B cell (primary cell): Measurements from ENCODE around the gene RWDD2A. TPM values are rescaled to one million over a fixed set of nuclear protein-coding genes. Genes with fewer than 3 reads are reported as not detected.

Source experiments
- ATAC-seq: fragments of 200-7000 bp; cut with Tn5 transposase; one replicate; pipeline ENCODE4 v1.10.0; 2021; ENCODE audit warnings: low read depth, mild to moderate bottlenecking, moderate number of reproducible peaks, moderate library complexity
- CTCF ChIA-PET: fragments of 350-600 bp; sonication (Branson Sonifier 250); formaldehyde crosslinking; loops from one replicate; lab custom pipeline; 2021; ENCODE audit warnings: antibody characterized with exemption, inconsistent platforms; lab: Charles Lee
- POLR2A ChIA-PET: fragments of 350-600 bp; sonication (Branson Sonifier 250); formaldehyde crosslinking; loops from one replicate; lab custom pipeline; 2021; ENCODE audit warnings: antibody characterized with exemption; lab: Charles Lee
- DNase-seq: peaks from one replicate; pipeline ENCODE4 v3.0.0; 2013
- H2AFZ ChIP-seq: 2 replicates; pipeline ENCODE4 v1.6.1; 2012; ENCODE audit warnings: mild to moderate bottlenecking, low read depth, low read length; ENCODE audit not compliant: insufficient read depth, poor library complexity, severe bottlenecking
- H3K27ac ChIP-seq, 2 donors: 1 replicate in 1 of 2; 2 replicates in 1 of 2; pipeline ENCODE4 v1.5.1; 2012 to 2013; ENCODE audit warnings: low read length in 2 of 2, mild to moderate bottlenecking in 2 of 2, moderate library complexity in 1 of 2
- H3K27me3 ChIP-seq, 4 experiments: fragments of 200-600 bp in 1 of 4; sonication (generic) in 1 of 4; replicated peaks in 1 of 4; 1 replicate in 2 of 4; 2 replicates in 2 of 4; pipeline versions ENCODE4 v1.6.1 to v1.7.0; 2013 to 2016; ENCODE audit warnings: low read length in 3 of 4, mild to moderate bottlenecking in 2 of 4, mixed read lengths in 1 of 4, moderate library complexity in 1 of 4; ENCODE audit not compliant: insufficient read depth in 4 of 4, control insufficient read depth in 3 of 4; ENCODE audit errors: control extremely low read depth in 1 of 4
- H3K36me3 ChIP-seq, 2 experiments: replicated peaks in 1 of 2; 1 replicate in 1 of 2; 2 replicates in 1 of 2; pipeline versions ENCODE4 v1.6.1 to v1.7.1; 2013; ENCODE audit warnings: low read length in 1 of 2; ENCODE audit not compliant: insufficient read depth in 2 of 2, control insufficient read depth in 1 of 2; ENCODE audit errors: control extremely low read depth in 1 of 2, extremely low read depth in 1 of 2
- H3K4me1 ChIP-seq, 2 donors: fragments of 200-600 bp in 1 of 2; sonication (generic) in 1 of 2; 1 replicate in 1 of 2; 2 replicates in 1 of 2; pipeline versions ENCODE4 v1.5.1 to v1.6.1; 2013 to 2017; ENCODE audit warnings: low read length in 2 of 2; ENCODE audit not compliant: control insufficient read depth in 2 of 2, insufficient read depth in 2 of 2
- H3K4me2 ChIP-seq: replicated peaks from 2 replicates; pipeline ENCODE3; 2012; ENCODE audit warnings: mild to moderate bottlenecking, low read depth, low read length; ENCODE audit not compliant: poor library complexity, severe bottlenecking
- H3K4me3 ChIP-seq, 5 experiments: fragments of 200-600 bp in 1 of 5; sonication (generic) in 1 of 5; 1 replicate in 3 of 5; 2 replicates in 2 of 5; pipeline versions ENCODE4 v1.5.1 to v1.7.0; 2011 to 2016; ENCODE audit warnings: low read length in 4 of 5, mild to moderate bottlenecking in 4 of 5, low read depth in 2 of 5, control low read depth in 1 of 5, moderate library complexity in 1 of 5; ENCODE audit not compliant: insufficient read depth in 1 of 5; ENCODE audit errors: control extremely low read depth in 1 of 5, extremely low read depth in 1 of 5
- H3K79me2 ChIP-seq: fragments of 200-600 bp; sonication (generic); one replicate; pipeline ENCODE4 v1.6.0; 2016; ENCODE audit warnings: low read length; ENCODE audit not compliant: control insufficient read depth, insufficient read depth
- H3K9ac ChIP-seq: fragments of 200-600 bp; sonication (generic); 2 replicates; pipeline ENCODE4 v1.6.1; 2017; ENCODE audit warnings: mild to moderate bottlenecking, low read length, moderate library complexity
- H3K9me3 ChIP-seq, 3 donors: one replicate each; pipeline versions ENCODE4 v1.6.1 to v1.7.1; 2013; ENCODE audit warnings: low read length in 2 of 3; ENCODE audit not compliant: control insufficient read depth in 2 of 3, insufficient read depth in 1 of 3; ENCODE audit errors: control extremely low read depth in 1 of 3
- H4K20me1 ChIP-seq: 2 replicates; pipeline ENCODE4 v1.6.0; 2012; ENCODE audit warnings: mild to moderate bottlenecking, low read length; ENCODE audit not compliant: insufficient read depth, control insufficient read depth, poor library complexity, severe bottlenecking
- H3K27ac Mint-ChIP-seq: one replicate; pipeline ENCODE4 v1.8.0; 2021; ENCODE audit warnings: mixed read lengths
- H3K27me3 Mint-ChIP-seq: one replicate; pipeline ENCODE4 v1.8.0; 2021; ENCODE audit warnings: mixed read lengths
- H3K4me1 Mint-ChIP-seq: one replicate; pipeline ENCODE4 v1.8.0; 2021; ENCODE audit warnings: mixed read lengths
- H3K4me3 Mint-ChIP-seq: one replicate; pipeline ENCODE4 v1.8.0; 2021; ENCODE audit warnings: mixed read lengths
- H3K9me3 Mint-ChIP-seq: one replicate; pipeline ENCODE4 v1.8.0; 2022; ENCODE audit warnings: mixed read lengths; ENCODE audit not compliant: insufficient read depth
- CTCF ChIP-seq: fragments of 200-600 bp; IDR thresholded peaks from one replicate; pipeline ENCODE4 v1.8.0; 2022; ENCODE audit warnings: antibody characterized with exemption, mild to moderate bottlenecking
- EZH2 ChIP-seq: IDR thresholded peaks from 2 replicates; pipeline ENCODE4 v1.6.1; 2012; ENCODE audit warnings: borderline replicate concordance, low read depth, mild to moderate bottlenecking, moderate library complexity, low read length; ENCODE audit not compliant: insufficient read depth, poor library complexity, severe bottlenecking
- WGBS: methylation state at CpG from one replicate; pipeline ENCODE4 v1.1.5; 2013; ENCODE audit warnings: missing lambda C conversion rate; ENCODE audit not compliant: insufficient coverage; 5-methylcytosine and 5-hydroxymethylcytosine counted together
- intact Hi-C: fragments of 100-400 bp; cut with micrococcal nuclease; formaldehyde crosslinking; loops from one replicate; pipeline ENCODE4 v1.10.0; 2022
- polyA plus RNA-seq: library from polyadenylated mRNA; depleted of rRNA; stranded (reverse); fragments of >200 nt; gene quantifications from 2 replicates; pipeline ENCODE4 v1.2.3, GENCODE V29; 2012
- total RNA-seq, 2 donors: library from RNA; stranded (reverse); fragments of 120-200 nt in 1 of 2; gene quantifications; 1 replicate in 1 of 2; 2 replicates in 1 of 2; pipeline versions ENCODE4 v1.2.3 to v1.2.4, GENCODE V29; 2013 to 2022

Gene RWDD2A
- total and polyA plus RNA-seq, 2 donors (not counting 1 experiment from before 2014, with no cell fraction given), result 1.5 to 2.9 TPM

GRCh38 chr6:83192456-83192855, 701 bp upstream of the RWDD2A start:
- no peaks in the 10 kb centered on the region for H3K9me3 Mint-ChIP-seq
- CTCF ChIA-PET, result interaction anchor here (7.4 kb wide), 1 partner anchor 126 kb away, joined by 52 read pairs; the partner anchor contains the start of genes DOP1A and UBE3D
- TF ChIP-seq CTCF (no peak), EZH2 (no peak)

More at GRCh38 chr6:83192456-83192855, 701 bp upstream of the RWDD2A start:
- peak overlapping the region; percentile 96 for H3K4me2 ChIP-seq
- intact Hi-C loops, result loop anchor here (5.0 to 10.0 kb wide), 2 partner anchors 662 to 1440 kb away; partner anchors contain the start of genes CYB5R4, RIPPLY2 and TENT5A
- H3K4me1 Mint-ChIP-seq, result peaks cover 39% of the 10 kb centered on the region
- peaks cover 23% of the 10 kb centered on the region in 2 donors for H3K4me1 ChIP-seq
- ATAC-seq (no peak), DNase-seq (no peak)
- peak overlapping the region; percentile 91 for H2AFZ ChIP-seq
- H3K9me3 ChIP-seq, result peaks cover 0 to 4% (median 0%) of the 10 kb centered on the region in 3 donors
- peak overlapping the region; percentile 97 for H3K27ac Mint-ChIP-seq
- H3K4me3 Mint-ChIP-seq, result peak overlapping the region; percentile 100
- POLR2A ChIA-PET, result no interaction called here
- 6% methylated on average over 4 of the region's 4 CpGs for WGBS
- peaks cover 21% of the 10 kb centered on the region for H3K79me2 ChIP-seq
- H3K27me3 ChIP-seq, result no peaks in the 10 kb centered on the region
- H3K27ac ChIP-seq, result peak overlapping the region; percentile 58 to 94
- H3K4me3 ChIP-seq, result peak overlapping the region; percentile 58 to 93 (median 85)
- H3K27me3 Mint-ChIP-seq, result no peaks in the 10 kb centered on the region
- H3K9ac ChIP-seq, result peak overlapping the region; percentile 92
- peaks cover 0 to 3% of the 10 kb centered on the region in 2 experiments for H3K36me3 ChIP-seq
- no peaks in the 10 kb centered on the region for H4K20me1 ChIP-seq
